HepG2 (cell line): Measurements from ENCODE around the gene RSPH10B. TPM values are rescaled to one million over a fixed set of nuclear protein-coding genes. Genes with fewer than 3 reads are reported as not detected.

ENCODE experiments used
- ATAD3A ChIP-seq: sonication (generic); formaldehyde crosslinking; IDR thresholded peaks from 2 replicates; pipeline ENCODE4 v1.4.0; 2020; ENCODE audit warnings: missing genetic modification reagents
- ESRRA ChIP-seq: sonication (generic); formaldehyde crosslinking; IDR thresholded peaks from 2 replicates; pipeline ENCODE4 v1.5.1; 2020; ENCODE audit warnings: mild to moderate bottlenecking, low read depth, missing genetic modification reagents
- HNF4A ChIP-seq: sonication (generic); formaldehyde crosslinking; IDR thresholded peaks from 2 replicates; pipeline ENCODE4 v1.4.0; 2020; ENCODE audit warnings: missing genetic modification reagents
- JUND ChIP-seq: sonication (generic); formaldehyde crosslinking; IDR thresholded peaks from 2 replicates; pipeline ENCODE4 v1.8.0; 2022; ENCODE audit warnings: mild to moderate bottlenecking, missing genetic modification reagents
- KLF6 ChIP-seq: IDR thresholded peaks from 2 replicates; pipeline ENCODE4 v1.8.0; 2016; ENCODE audit warnings: missing biosample characterization, missing genetic modification reagents
- MAFG ChIP-seq: sonication (generic); formaldehyde crosslinking; IDR thresholded peaks from 2 replicates; pipeline ENCODE4 v1.5.1; 2020; ENCODE audit warnings: mild to moderate bottlenecking, missing genetic modification reagents
- STAG1 ChIP-seq: sonication (generic); formaldehyde crosslinking; IDR thresholded peaks from 2 replicates; pipeline ENCODE4 v1.4.0; 2020; ENCODE audit warnings: missing genetic modification reagents
- THAP9 ChIP-seq: sonication (generic); formaldehyde crosslinking; IDR thresholded peaks from 2 replicates; pipeline ENCODE4; 2020; ENCODE audit warnings: missing genetic modification reagents, mild to moderate bottlenecking, borderline replicate concordance
- ZFP36L2 ChIP-seq: sonication (generic); formaldehyde crosslinking; IDR thresholded peaks from 2 replicates; pipeline ENCODE4 v1.4.0; 2020; ENCODE audit warnings: missing genetic modification reagents
- ZNF24 ChIP-seq: fragments of 450-650 bp; IDR thresholded peaks from 2 replicates; pipeline ENCODE4 v1.6.1; 2017; ENCODE audit warnings: antibody characterized with exemption, mild to moderate bottlenecking
- ZNF432 ChIP-seq: sonication (generic); formaldehyde crosslinking; IDR thresholded peaks from 2 replicates; pipeline ENCODE4 v1.5.0; 2020; ENCODE audit warnings: missing genetic modification reagents, mild to moderate bottlenecking, borderline replicate concordance
- ZNF670 ChIP-seq: sonication (generic); formaldehyde crosslinking; IDR thresholded peaks from 2 replicates; pipeline ENCODE4 v1.8.0; 2022; ENCODE audit warnings: mild to moderate bottlenecking, missing genetic modification reagents, borderline replicate concordance
- ZNF691 ChIP-seq: sonication (generic); formaldehyde crosslinking; IDR thresholded peaks from 2 replicates; pipeline ENCODE4 v1.4.0; 2020; ENCODE audit warnings: missing genetic modification reagents, low read depth, mild to moderate bottlenecking, borderline replicate concordance
- ZNF75D ChIP-seq: sonication (generic); formaldehyde crosslinking; IDR thresholded peaks from 2 replicates; pipeline ENCODE4 v1.8.1; 2023; ENCODE audit warnings: missing genetic modification reagents, mild to moderate bottlenecking, borderline replicate concordance
- ZNF782 ChIP-seq: sonication (generic); formaldehyde crosslinking; IDR thresholded peaks from 2 replicates; pipeline ENCODE4 v1.4.0; 2020; ENCODE audit warnings: missing genetic modification reagents, mild to moderate bottlenecking, borderline replicate concordance
- ZSCAN25 ChIP-seq: sonication (generic); formaldehyde crosslinking; IDR thresholded peaks from 2 replicates; pipeline ENCODE4 v1.8.0; 2022; ENCODE audit warnings: mild to moderate bottlenecking, missing genetic modification reagents
- polyA plus RNA-seq, 8 experiments: library from polyadenylated mRNA; depleted of rRNA in 3 of 8; stranded (reverse) in 7 of 8; unstranded in 1 of 8; fragments of >200 nt; fragmentation: Illumina TruSeq in 4 of 8; extraction: Trizol in 4 of 8; gene quantifications; 2 replicates each; pipeline versions ENCODE4 v1.2.1 to v1.2.3, GENCODE V29; 2011 to 2016; ENCODE audit warnings: low read depth in 4 of 8, missing spikeins in 1 of 8, mixed read lengths in 1 of 8; ENCODE audit not compliant: insufficient read depth in 1 of 8
- total RNA-seq, 5 experiments: library from RNA; depleted of rRNA; stranded (reverse); fragments of >200 nt; fragmentation: Illumina TruSeq; extraction: Trizol; gene quantifications; 2 replicates each; pipeline ENCODE4 v1.2.3, GENCODE V29; 2016; ENCODE audit warnings: low read depth in 1 of 5
- TF ChIP-seq, protein P1 (sequence below), 2 experiments: sonication (generic) in 1 of 2; formaldehyde crosslinking in 1 of 2; IDR thresholded peaks; 2 replicates each; pipeline versions ENCODE4 v1.4.0 to v1.6.1; 2016 to 2020; ENCODE audit warnings: borderline replicate concordance in 1 of 2, low read depth in 1 of 2, mild to moderate bottlenecking in 1 of 2, missing genetic modification reagents in 1 of 2
- TF ChIP-seq, protein P2 (sequence below): IDR thresholded peaks from 2 replicates; pipeline ENCODE4 v1.6.1; 2012; ENCODE audit warnings: low read depth, low read length, improper control_type of control experiment

RSPH10B gene
- total and polyA plus RNA-seq, 2 of the 13 experiments (the other 11 are each of a cell fraction or from before 2014, with no cell fraction given): not detected

DNA sequence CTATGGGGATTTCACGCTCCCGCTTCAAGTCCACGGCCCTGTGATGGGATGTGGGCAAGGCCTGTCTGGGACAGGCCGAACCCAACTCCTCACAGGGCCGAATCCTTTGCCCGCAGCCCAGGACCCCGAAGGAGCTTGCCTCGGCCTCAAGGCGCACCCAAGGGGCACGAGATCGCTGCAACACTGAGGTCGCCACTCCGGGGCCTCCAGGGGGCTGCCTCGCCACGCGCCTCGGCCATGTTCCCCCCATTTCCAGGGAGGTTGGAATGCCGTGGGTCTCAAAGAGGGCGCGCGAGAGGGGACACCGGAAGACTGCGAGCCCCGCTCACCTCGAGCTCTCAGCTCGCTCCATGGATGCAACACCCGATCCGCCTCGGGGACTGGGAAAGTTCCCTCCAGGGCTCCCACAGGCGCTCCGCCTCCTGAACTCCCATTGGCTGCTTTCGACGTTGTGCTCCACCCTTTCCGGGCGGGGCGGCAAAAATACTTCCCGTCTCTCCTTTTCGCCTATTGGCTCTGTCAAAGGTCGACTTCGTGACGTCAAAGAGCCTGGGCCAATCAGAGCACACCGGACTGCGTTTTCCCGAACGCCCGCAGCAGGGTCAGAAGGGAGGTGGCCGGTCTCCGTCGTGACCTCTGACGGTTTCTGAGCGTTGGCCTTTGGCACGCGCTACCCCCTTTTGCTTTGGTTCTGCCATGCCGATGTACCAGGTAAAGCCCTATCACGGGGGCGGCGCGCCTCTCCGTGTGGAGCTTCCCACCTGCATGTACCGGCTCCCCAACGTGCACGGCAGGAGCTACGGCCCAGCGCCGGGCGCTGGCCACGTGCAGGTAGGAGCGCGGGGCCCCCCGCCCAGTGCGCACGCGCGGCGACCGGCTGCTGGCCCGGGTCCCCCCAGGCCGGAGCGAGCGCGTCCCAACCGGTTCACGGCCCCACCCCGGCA lies 38.5 kb upstream of the RSPH10B start, which contains the start of the genes AIMP2 and PMS2 (continued):
- TF ChIP-seq, protein P1, sequence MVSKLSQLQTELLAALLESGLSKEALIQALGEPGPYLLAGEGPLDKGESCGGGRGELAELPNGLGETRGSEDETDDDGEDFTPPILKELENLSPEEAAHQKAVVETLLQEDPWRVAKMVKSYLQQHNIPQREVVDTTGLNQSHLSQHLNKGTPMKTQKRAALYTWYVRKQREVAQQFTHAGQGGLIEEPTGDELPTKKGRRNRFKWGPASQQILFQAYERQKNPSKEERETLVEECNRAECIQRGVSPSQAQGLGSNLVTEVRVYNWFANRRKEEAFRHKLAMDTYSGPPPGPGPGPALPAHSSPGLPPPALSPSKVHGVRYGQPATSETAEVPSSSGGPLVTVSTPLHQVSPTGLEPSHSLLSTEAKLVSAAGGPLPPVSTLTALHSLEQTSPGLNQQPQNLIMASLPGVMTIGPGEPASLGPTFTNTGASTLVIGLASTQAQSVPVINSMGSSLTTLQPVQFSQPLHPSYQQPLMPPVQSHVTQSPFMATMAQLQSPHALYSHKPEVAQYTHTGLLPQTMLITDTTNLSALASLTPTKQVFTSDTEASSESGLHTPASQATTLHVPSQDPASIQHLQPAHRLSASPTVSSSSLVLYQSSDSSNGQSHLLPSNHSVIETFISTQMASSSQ (IDR thresholded peaks at IDR 0.05; ENCODE audit: low read depth): no peak
- TF ChIP-seq, protein P1 (CRISPR knock-in tag; IDR thresholded peaks at IDR 0.05; ENCODE audit: borderline replicate concordance): peak; percentile 89
- TF ChIP-seq ESRRA (CRISPR knock-in tag) (peak; percentile 96), STAG1 (CRISPR knock-in tag) (peak; percentile 51), ZFP36L2 (CRISPR knock-in tag) (peak; percentile 92; the same call in 1 of the 2 replicates), ATAD3A (CRISPR knock-in tag) (peak; percentile 60; the same call in 1 of the 2 replicates), THAP9 (CRISPR knock-in tag) (peak; percentile 96), ZNF75D (0 out of 2 replicates have a peak, but pooled peaks have one; percentile 19), ZNF432 (CRISPR knock-in tag) (no peak), ZNF691 (CRISPR knock-in tag) (peak; percentile 98; the same call in 1 of the 2 replicates), ZNF782 (CRISPR knock-in tag) (peak; percentile 99), ZNF24 (peak; percentile 67; the same call in 1 of the 2 replicates), MAFG (CRISPR knock-in tag) (peak; percentile 84), JUND (CRISPR knock-in tag) (peak; percentile 84), ZSCAN25 (CRISPR knock-in tag) (peak; percentile 91; the same call in 1 of the 2 replicates), ZNF670 (CRISPR knock-in tag) (peak; percentile 99; the same call in 1 of the 2 replicates), HNF4A (peak; percentile 40), KLF6 (CRISPR knock-in tag) (peak; percentile 100)
- TF ChIP-seq, protein P2, sequence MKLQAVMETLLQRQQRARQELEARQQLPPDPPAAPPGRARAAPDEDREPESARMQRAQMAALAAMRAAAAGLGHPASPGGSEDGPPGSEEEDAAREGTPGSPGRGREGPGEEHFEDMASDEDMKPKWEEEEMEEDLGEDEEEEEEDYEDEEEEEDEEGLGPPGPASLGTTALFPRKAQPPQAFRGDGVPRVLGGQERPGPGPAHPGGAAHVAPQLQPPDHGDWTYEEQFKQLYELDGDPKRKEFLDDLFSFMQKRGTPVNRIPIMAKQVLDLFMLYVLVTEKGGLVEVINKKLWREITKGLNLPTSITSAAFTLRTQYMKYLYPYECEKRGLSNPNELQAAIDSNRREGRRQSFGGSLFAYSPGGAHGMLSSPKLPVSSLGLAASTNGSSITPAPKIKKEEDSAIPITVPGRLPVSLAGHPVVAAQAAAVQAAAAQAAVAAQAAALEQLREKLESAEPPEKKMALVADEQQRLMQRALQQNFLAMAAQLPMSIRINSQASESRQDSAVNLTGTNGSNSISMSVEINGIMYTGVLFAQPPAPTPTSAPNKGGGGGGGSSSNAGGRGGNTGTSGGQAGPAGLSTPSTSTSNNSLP: no peak
